ENCODE data around the gene NTRK1. TPM values are rescaled to one million over a fixed set of nuclear protein-coding genes. Genes with fewer than 3 reads are reported as not detected.
A peak's percentile ranks its signal among the peaks of the same experiment; 100 is the strongest.

Gene NTRK1
- total RNA-seq, 6 experiments from 2014 or later, result not detected

DNA sequence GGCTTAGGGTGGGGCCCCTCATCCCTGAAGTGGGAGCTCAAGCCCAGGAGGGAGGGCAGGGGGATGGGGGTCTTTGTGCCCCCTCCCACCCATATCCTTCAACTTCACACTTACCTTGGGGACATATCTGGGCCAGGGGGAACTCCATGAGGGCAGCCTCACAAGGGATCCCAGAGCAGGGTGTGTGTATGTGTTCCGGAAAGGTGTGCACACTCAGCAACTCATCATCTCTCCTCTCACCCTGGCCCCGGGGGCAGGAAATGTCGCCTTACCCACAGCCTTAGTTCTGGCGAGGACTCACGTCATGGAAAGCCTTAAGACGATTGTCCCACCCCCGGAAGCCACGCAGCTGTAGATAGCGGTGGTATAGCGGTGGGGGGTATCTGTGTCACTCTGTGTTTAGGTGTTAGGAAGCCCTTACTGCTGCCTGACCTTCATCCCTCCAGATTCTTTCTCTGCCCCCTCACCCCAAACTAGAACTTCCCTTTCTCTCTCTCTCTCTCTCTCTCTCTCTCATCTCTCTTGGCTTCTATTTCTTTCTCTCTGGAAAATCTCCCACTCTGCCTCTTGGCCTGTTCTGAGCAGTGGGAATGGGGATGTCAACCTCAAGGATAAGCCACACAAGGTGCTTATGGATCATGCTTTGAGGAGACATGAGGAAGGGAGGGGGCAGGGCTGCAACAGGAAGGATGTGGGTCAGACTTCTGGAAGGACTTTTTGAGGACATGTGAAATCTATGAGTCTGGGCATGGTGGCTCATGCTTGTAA, 43.9 kb upstream of the NTRK1 start, which contains the start of gene SH2D2A:
SH2D2A (minus strand) TSS at position 288 of the 768 bp plus-strand sequence; CDS start at position 148, 140 bp downstream.
- TF ChIP-seq, protein P1, sequence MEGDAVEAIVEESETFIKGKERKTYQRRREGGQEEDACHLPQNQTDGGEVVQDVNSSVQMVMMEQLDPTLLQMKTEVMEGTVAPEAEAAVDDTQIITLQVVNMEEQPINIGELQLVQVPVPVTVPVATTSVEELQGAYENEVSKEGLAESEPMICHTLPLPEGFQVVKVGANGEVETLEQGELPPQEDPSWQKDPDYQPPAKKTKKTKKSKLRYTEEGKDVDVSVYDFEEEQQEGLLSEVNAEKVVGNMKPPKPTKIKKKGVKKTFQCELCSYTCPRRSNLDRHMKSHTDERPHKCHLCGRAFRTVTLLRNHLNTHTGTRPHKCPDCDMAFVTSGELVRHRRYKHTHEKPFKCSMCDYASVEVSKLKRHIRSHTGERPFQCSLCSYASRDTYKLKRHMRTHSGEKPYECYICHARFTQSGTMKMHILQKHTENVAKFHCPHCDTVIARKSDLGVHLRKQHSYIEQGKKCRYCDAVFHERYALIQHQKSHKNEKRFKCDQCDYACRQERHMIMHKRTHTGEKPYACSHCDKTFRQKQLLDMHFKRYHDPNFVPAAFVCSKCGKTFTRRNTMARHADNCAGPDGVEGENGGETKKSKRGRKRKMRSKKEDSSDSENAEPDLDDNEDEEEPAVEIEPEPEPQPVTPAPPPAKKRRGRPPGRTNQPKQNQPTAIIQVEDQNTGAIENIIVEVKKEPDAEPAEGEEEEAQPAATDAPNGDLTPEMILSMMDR (IDR thresholded peaks at IDR 0.05), result no peak
- peak; percentile 65 for TF ChIP-seq POLR2A (IDR thresholded peaks at IDR 0.05)
- no peaks in the 10 kb centered on the region for H3K27me3 ChIP-seq
- peak; percentile 60 to 66 (median 62) for ATAC-seq
- peak in 2 of 3 donors; percentile 49 to 56 for DNase-seq
- no peaks in the 10 kb centered on the region for H3K9me3 ChIP-seq
- intact Hi-C loops (cut with DNase I), result no loop called here
- H3K4me1 ChIP-seq, result peaks cover 0 to 11% (median 0%) of the 10 kb centered on the region in 4 donors
- H3K36me3 ChIP-seq, result no peaks in the 10 kb centered on the region
- H3K4me3 ChIP-seq, result peak within 1 kb of the TSS in 1 of 3 donors; percentile 13
- peak within 1 kb of the TSS; percentile 58 to 69 (median 63) for H3K27ac ChIP-seq
- 21% methylated on average over 5 of the region's 10 CpGs for WGBS (ENCODE audit: insufficient coverage, low coverage, low lambda C conversion rate, missing lambda C conversion rate)

DNA sequence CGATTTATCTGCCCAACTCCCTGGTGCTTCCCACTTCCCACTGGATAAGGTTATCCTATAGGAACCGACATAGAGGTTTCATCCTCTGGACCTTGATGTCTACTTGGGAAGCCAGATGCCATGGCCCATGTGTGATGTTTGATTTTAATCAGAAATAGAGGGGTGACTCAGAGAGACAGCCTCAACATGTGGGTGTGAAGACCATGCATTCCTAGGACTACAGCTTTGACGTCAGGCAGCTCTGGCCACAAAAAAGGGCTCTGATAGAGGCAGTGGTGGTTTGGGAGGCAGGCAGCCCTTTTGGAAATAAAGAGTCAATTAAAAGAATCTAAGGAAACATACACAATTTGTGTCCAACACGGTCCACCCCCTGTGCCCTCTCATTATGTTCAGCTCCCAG, 38.9 kb upstream of the NTRK1 start:
- ATAC-seq, result no peak
- Histone ChIP-seq H3K27ac (no peak overlapping the region), H3K27me3 (no peaks in the 10 kb centered on the region), H3K4me3 (no peak overlapping the region), H3K4me1 (no peaks in the 10 kb centered on the region), H3K9me3 (no peaks in the 10 kb centered on the region), H3K36me3 (no peaks in the 10 kb centered on the region)
- no peak for TF ChIP-seq POLR2A (IDR thresholded peaks at IDR 0.05)
- TF ChIP-seq, protein P1 (IDR thresholded peaks at IDR 0.05), result no peak
- intact Hi-C loops (cut with DNase I), result no loop called here
- no peak for DNase-seq
- 32% methylated on average over 2 of the region's 4 CpGs for WGBS (ENCODE audit: insufficient coverage, low coverage, low lambda C conversion rate, missing lambda C conversion rate)

DNA sequence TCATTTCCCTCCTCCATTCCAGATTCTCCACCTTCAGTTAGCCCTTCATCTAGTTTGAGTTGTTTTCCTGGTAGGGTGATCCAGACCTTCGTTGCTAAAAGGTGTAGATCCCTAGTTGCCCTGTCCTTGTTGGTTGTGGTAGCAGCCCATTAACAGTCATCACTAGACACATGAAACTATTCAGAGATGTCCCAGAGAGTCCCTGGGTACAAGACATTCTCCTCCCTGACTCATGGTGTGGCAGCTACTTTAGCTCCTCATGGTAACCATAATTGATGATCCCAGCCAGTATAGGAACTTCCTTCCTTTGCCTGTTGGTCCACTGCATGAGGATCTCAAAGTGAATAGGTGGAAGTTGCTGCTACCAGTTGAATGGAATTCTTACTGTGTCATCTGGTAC, 38.0 kb upstream of the NTRK1 start:
- Histone ChIP-seq H3K36me3 (no peaks in the 10 kb centered on the region), H3K4me3 (no peak overlapping the region), H3K4me1 (no peaks in the 10 kb centered on the region), H3K27ac (no peak overlapping the region), H3K27me3 (no peaks in the 10 kb centered on the region), H3K9me3 (no peaks in the 10 kb centered on the region)
- intact Hi-C loops (cut with DNase I), result no loop called here
- 38% methylated on average over 1 of the region's 1 CpG for WGBS (ENCODE audit: insufficient coverage, low coverage, low lambda C conversion rate, missing lambda C conversion rate)
- no peak for ATAC-seq
- no peak for DNase-seq
- no peak for TF ChIP-seq POLR2A (IDR thresholded peaks at IDR 0.05)
- TF ChIP-seq, protein P1 (IDR thresholded peaks at IDR 0.05), result no peak

DNA sequence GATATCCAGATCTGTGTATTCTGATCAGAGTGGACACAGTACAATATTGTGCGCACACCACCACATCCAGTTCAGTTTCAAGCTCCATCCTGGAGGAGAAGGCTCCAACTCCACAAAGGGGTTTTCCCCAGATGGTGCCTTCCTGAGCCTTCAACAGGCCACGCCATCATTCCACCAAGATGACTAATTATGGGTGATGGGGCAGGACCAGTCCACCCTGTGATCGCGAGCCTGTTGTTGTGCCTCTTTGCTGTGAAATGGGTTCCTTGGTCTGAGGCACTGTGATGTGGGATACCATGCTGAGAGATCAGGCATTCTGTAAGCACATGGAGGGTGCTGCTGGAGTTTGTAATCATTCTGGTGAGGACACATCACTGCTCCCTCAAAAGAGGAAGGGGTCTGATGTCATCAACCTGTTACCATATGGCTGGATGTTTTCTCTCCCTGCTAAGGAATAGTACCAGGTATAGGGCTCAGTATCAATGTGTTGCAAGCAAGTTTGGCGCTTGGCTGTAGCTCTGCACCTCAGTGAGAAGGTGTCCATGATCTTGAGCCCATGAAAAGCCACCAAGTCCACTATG, 37.4 kb upstream of the NTRK1 start:
- WGBS (ENCODE audit: insufficient coverage, low coverage, low lambda C conversion rate, missing lambda C conversion rate), result 75% methylated on average over 2 of the region's 5 CpGs
- no peak for DNase-seq
- TF ChIP-seq, protein P1 (IDR thresholded peaks at IDR 0.05), result no peak
- no peak for TF ChIP-seq POLR2A (IDR thresholded peaks at IDR 0.05)
- Histone ChIP-seq H3K9me3 (no peaks in the 10 kb centered on the region), H3K36me3 (no peaks in the 10 kb centered on the region), H3K27ac (no peak overlapping the region), H3K27me3 (no peaks in the 10 kb centered on the region), H3K4me1 (no peaks in the 10 kb centered on the region), H3K4me3 (no peak overlapping the region)
- intact Hi-C loops (cut with DNase I), result no loop called here
- ATAC-seq, result no peak
